PFSK-1 (cell line): ENCODE data around the gene TCF4.

Experiments used
- POLR2AphosphoS5 ChIP-seq: IDR thresholded peaks from 2 replicates; pipeline ENCODE4 v1.6.1; 2012; ENCODE audit warnings: low read depth, mild to moderate bottlenecking, control low read depth, low read length, moderate library complexity
- SIN3A ChIP-seq: IDR thresholded peaks from 2 replicates; pipeline ENCODE4 v1.6.1; 2012; ENCODE audit warnings: mild to moderate bottlenecking, low read length, moderate library complexity, borderline replicate concordance; ENCODE audit not compliant: insufficient read depth
- TAF1 ChIP-seq: IDR thresholded peaks from 2 replicates; pipeline ENCODE4 v1.6.1; 2012; ENCODE audit warnings: low read length, control low read depth, borderline replicate concordance; ENCODE audit not compliant: insufficient read depth
- TF ChIP-seq, protein P1 (sequence below), 2 experiments: IDR thresholded peaks; 2 replicates each; pipeline versions ENCODE4 v1.6.1 to v1.8.0; 2011 to 2012; ENCODE audit warnings: low read depth in 2 of 2, low read length in 2 of 2, control low read depth in 1 of 2, inconsistent platforms in 1 of 2, mild to moderate bottlenecking in 1 of 2, moderate library complexity in 1 of 2; ENCODE audit not compliant: insufficient read depth in 1 of 2

DNA sequence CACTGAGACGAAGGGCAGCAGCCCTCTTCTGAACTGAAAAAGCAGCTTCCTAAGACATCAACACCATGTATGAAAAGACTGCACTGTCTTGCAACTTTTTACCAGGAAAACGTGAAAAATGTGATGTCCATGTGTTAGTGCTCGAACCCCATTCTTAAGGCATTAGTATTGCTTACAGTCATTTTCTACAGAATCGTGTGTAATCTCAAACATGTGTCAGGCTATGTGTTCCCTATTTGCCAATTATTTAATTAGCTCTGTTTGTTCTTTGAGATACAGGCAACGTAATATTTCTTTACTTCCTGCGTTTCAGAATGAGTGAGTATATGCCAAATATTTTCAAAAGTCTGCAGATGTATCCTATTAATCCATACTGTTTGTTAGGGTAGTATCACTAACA lies 321.0 kb downstream of the TCF4 start:
- TF ChIP-seq SIN3A (no peak), POLR2AphosphoS5 (no peak), TAF1 (no peak)
- TF ChIP-seq, protein P1, sequence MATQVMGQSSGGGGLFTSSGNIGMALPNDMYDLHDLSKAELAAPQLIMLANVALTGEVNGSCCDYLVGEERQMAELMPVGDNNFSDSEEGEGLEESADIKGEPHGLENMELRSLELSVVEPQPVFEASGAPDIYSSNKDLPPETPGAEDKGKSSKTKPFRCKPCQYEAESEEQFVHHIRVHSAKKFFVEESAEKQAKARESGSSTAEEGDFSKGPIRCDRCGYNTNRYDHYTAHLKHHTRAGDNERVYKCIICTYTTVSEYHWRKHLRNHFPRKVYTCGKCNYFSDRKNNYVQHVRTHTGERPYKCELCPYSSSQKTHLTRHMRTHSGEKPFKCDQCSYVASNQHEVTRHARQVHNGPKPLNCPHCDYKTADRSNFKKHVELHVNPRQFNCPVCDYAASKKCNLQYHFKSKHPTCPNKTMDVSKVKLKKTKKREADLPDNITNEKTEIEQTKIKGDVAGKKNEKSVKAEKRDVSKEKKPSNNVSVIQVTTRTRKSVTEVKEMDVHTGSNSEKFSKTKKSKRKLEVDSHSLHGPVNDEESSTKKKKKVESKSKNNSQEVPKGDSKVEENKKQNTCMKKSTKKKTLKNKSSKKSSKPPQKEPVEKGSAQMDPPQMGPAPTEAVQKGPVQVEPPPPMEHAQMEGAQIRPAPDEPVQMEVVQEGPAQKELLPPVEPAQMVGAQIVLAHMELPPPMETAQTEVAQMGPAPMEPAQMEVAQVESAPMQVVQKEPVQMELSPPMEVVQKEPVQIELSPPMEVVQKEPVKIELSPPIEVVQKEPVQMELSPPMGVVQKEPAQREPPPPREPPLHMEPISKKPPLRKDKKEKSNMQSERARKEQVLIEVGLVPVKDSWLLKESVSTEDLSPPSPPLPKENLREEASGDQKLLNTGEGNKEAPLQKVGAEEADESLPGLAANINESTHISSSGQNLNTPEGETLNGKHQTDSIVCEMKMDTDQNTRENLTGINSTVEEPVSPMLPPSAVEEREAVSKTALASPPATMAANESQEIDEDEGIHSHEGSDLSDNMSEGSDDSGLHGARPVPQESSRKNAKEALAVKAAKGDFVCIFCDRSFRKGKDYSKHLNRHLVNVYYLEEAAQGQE (IDR thresholded peaks at IDR 0.05; ENCODE audit: insufficient read depth in 1 of 2, low read depth in 2 of 2, low read length in 2 of 2): no peak
